Measurements from ENCODE around the gene PIM1. TPM values are rescaled to one million over a fixed set of nuclear protein-coding genes. Genes with fewer than 3 reads are reported as not detected.
A peak's percentile ranks its signal among the peaks of the same experiment; 100 is the strongest.

The PIM1 gene
- polyA plus RNA-seq, 4 donors, result 26.0 to 118 (median 57.8) TPM

DNA sequence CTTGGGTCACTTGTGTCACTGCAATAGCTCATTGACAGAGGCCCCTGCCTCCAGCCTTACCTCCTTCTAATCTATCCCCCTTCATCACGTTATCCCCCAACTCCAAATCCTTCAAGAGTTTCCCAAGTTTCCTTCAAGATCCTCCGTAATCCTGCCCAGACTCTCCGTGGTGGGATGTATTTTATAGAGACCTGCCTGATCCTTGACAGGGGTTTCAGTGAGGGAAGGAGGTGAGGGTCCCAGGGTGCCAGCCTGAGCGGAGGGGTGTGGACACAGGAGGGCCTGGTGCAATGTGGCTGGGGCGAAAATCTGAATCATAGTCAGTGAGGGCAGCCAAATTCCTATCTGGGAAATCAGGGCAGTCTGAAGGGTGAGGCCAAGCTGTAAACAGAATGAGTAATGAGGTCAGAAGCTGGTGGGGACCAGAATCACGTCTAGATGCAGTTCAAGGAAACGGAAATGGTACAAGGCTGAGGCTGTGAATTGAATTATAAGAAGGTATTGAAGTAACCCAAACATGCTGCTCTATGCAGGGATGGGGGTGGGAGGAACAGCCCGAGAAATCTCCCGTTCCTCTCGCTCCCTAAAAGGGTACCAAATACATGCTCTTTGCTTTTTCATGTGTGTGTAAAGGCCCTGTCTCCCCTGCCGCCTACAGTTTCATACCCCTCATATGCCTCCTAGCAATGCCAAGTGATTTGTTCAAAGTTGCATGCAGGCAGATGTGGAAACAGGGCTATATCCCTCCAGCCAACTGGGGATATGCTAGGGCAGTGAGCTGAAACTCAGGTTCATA lies 35.4 kb upstream of the PIM1 start:
- Histone ChIP-seq H3K4me3 (ENCODE audit: low read depth in 1 of 3, low read length in 3 of 3) (no peak overlapping the region), H3K27me3 (ENCODE audit: control insufficient read depth in 3 of 3, insufficient read depth in 3 of 3, low read length in 3 of 3) (no peaks in the 10 kb centered on the region), H3K36me3 (ENCODE audit: control insufficient read depth in 3 of 3, insufficient read depth in 2 of 3, low read depth in 1 of 3, low read length in 3 of 3) (no peaks in the 10 kb centered on the region), H3K9me3 (ENCODE audit: control insufficient read depth in 2 of 2, insufficient read depth in 1 of 2, low read depth in 1 of 2, low read length in 1 of 2) (no peaks in the 10 kb centered on the region), H3K27ac (ENCODE audit: low read depth in 1 of 3, low read length in 2 of 3) (peak overlapping the region; percentile 67 to 91 (median 82)), H3K4me1 (ENCODE audit: control insufficient read depth in 3 of 3, insufficient read depth in 2 of 3, low read depth in 1 of 3, low read length in 2 of 3) (peaks cover 13 to 77% (median 15%) of the 10 kb centered on the region in 3 donors)
- 34 to 49% (median 38%) methylated on average over 11 of the region's 11 CpGs for WGBS, 3 donors
- FAIRE-seq, result no peak
- DNase-seq, result peak; percentile 58 to 91

DNA sequence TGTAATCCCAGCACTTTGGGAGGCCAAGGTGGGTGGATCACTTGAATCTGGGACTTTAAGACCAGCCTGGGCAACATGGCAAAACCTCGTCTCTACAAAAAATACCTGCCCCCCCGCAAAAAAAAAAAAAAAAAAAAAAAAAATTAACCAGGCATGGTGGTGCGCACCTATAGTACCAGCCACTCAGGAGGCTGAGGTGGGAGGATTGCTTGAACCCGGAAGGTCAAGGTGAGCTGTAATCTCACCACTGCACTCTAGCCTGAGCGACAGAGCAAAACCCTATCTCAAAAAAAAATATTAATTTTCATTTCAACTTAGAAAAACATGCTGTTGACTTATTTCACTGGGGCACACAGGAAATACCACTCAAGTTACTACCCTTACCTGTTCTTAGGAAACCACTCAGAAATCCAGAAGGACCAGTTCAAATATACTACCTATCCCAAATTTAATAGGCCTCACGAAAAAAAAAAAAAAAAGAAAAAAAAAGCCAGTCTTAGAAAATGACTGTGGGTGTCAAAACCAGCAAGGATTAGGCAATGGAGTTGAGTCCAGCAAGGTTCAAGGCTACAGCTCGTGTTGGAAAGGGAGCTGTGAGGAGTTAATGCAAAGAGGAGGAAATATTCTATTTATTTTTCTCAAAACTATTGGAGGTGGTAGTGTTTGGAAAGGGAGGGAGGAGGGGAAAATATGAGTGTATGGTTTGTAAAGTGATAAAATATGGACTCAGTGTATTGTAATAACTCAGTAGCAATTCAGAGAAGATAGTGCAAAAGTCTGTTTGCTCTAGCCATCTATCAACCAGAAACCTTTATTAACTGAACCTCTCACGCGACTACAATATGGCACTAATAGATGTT lies 33.9 kb upstream of the PIM1 start:
- no peaks in the 10 kb centered on the region for H3K36me3 ChIP-seq (ENCODE audit: control insufficient read depth in 3 of 3, insufficient read depth in 2 of 3, low read depth in 1 of 3, low read length in 3 of 3)
- peak; percentile 36 to 71 for DNase-seq
- no peaks in the 10 kb centered on the region for H3K9me3 ChIP-seq (ENCODE audit: control insufficient read depth in 2 of 2, insufficient read depth in 1 of 2, low read depth in 1 of 2, low read length in 1 of 2)
- WGBS, 3 donors, result 52 to 70% (median 64%) methylated on average over 9 of the region's 9 CpGs
- peaks cover 13 to 65% (median 13%) of the 10 kb centered on the region in 3 donors for H3K4me1 ChIP-seq (ENCODE audit: control insufficient read depth in 3 of 3, insufficient read depth in 2 of 3, low read depth in 1 of 3, low read length in 2 of 3)
- H3K27me3 ChIP-seq (ENCODE audit: control insufficient read depth in 3 of 3, insufficient read depth in 3 of 3, low read length in 3 of 3), result no peaks in the 10 kb centered on the region
- H3K4me3 ChIP-seq (ENCODE audit: low read depth in 1 of 3, low read length in 3 of 3), result no peak overlapping the region
- no peak for FAIRE-seq
- H3K27ac ChIP-seq (ENCODE audit: low read depth in 1 of 3, low read length in 2 of 3), result peak overlapping the region in 1 of 3 donors; percentile 95

DNA sequence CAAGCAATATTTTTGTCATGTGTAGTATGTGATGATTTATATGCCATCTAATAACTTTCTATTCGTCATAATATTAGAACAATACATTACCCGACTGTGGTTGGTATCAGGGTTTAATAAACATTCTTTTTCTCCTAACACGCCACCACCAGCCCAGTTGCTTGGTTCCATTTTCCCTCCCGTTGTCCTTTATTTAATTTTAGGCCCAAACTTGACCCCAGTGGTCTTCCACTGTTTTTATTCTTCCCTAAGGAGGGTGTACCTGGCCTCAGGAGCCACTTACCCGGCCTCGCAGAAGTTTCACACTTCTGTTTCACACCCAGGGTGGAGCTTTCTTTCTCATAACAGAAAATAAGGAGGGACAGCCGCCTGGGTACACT lies 33.1 kb upstream of the PIM1 start:
- Histone ChIP-seq H3K4me3 (ENCODE audit: low read depth in 1 of 3, low read length in 3 of 3) (peak overlapping the region in 1 of 3 donors; percentile 28), H3K36me3 (ENCODE audit: control insufficient read depth in 3 of 3, insufficient read depth in 2 of 3, low read depth in 1 of 3, low read length in 3 of 3) (no peaks in the 10 kb centered on the region), H3K9me3 (ENCODE audit: control insufficient read depth in 2 of 2, insufficient read depth in 1 of 2, low read depth in 1 of 2, low read length in 1 of 2) (no peaks in the 10 kb centered on the region), H3K27ac (ENCODE audit: low read depth in 1 of 3, low read length in 2 of 3) (peak overlapping the region in 2 of 3 donors; percentile 72 to 95), H3K4me1 (ENCODE audit: control insufficient read depth in 3 of 3, insufficient read depth in 2 of 3, low read depth in 1 of 3, low read length in 2 of 3) (peaks cover 10 to 63% (median 10%) of the 10 kb centered on the region in 3 donors), H3K27me3 (ENCODE audit: control insufficient read depth in 3 of 3, insufficient read depth in 3 of 3, low read length in 3 of 3) (no peaks in the 10 kb centered on the region)
- FAIRE-seq (no peak), DNase-seq (no peak)
- WGBS, 3 donors, result 65 to 76% (median 69%) methylated on average over 7 of the region's 7 CpGs

- H3K4me1 ChIP-seq (ENCODE audit: control insufficient read depth in 3 of 3, insufficient read depth in 2 of 3, low read depth in 1 of 3, low read length in 2 of 3), result peaks cover 9 to 68% (median 10%) of the 10 kb centered on the region in 3 donors
- no peaks in the 10 kb centered on the region for H3K27me3 ChIP-seq (ENCODE audit: control insufficient read depth in 3 of 3, insufficient read depth in 3 of 3, low read length in 3 of 3)
- no peaks in the 10 kb centered on the region for H3K36me3 ChIP-seq (ENCODE audit: control insufficient read depth in 3 of 3, insufficient read depth in 2 of 3, low read depth in 1 of 3, low read length in 3 of 3)
- 53 to 78% (median 74%) methylated on average over 19 of the region's 19 CpGs for WGBS, 3 donors
- H3K9me3 ChIP-seq (ENCODE audit: control insufficient read depth in 2 of 2, insufficient read depth in 1 of 2, low read depth in 1 of 2, low read length in 1 of 2), result no peaks in the 10 kb centered on the region
- FAIRE-seq (no peak), DNase-seq (peak in 1 of 2 donors; percentile 61)
- H3K4me3 ChIP-seq (ENCODE audit: low read depth in 1 of 3, low read length in 3 of 3), result peak overlapping the region in 1 of 3 donors; percentile 28
- peak overlapping the region in 2 of 3 donors; percentile 72 to 95 for H3K27ac ChIP-seq (ENCODE audit: low read depth in 1 of 3, low read length in 2 of 3)
Measured at GRCh38 chr6:37137201-37138090, 32.5 kb upstream of the PIM1 start.

DNA sequence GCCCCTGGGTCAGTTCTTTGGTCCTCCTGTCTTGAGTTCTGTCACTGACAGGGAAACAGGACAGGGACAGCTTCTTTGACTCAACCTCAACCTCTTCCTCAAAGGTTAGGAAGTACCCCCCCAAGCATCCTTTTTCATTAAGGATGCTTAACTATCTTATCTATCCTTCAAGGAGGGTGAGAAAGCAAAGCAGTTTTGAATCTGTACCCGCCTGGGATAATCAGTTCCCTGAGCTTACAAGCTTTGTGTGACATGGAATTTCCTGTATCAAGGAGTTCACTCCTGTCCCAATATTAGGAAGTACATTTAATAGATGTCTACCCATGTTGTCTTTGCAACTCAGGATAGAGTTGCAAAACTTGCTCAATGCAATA lies 31.1 kb upstream of the PIM1 start:
- Histone ChIP-seq H3K4me3 (ENCODE audit: low read depth in 1 of 3, low read length in 3 of 3) (no peak overlapping the region), H3K27me3 (ENCODE audit: control insufficient read depth in 3 of 3, insufficient read depth in 3 of 3, low read length in 3 of 3) (no peaks in the 10 kb centered on the region), H3K4me1 (ENCODE audit: control insufficient read depth in 3 of 3, insufficient read depth in 2 of 3, low read depth in 1 of 3, low read length in 2 of 3) (peaks cover 9 to 67% (median 10%) of the 10 kb centered on the region in 3 donors), H3K9me3 (ENCODE audit: control insufficient read depth in 2 of 2, insufficient read depth in 1 of 2, low read depth in 1 of 2, low read length in 1 of 2) (no peaks in the 10 kb centered on the region), H3K27ac (ENCODE audit: low read depth in 1 of 3, low read length in 2 of 3) (peak overlapping the region in 1 of 3 donors; percentile 95), H3K36me3 (ENCODE audit: control insufficient read depth in 3 of 3, insufficient read depth in 2 of 3, low read depth in 1 of 3, low read length in 3 of 3) (no peaks in the 10 kb centered on the region)
- 72 to 87% (median 83%) methylated on average over 1 of the region's 1 CpG for WGBS, 3 donors
- FAIRE-seq (no peak), DNase-seq (no peak)

GRCh38 chr6:37139230-37139962 lies 30.6 kb upstream of the PIM1 start:
- DNase-seq (no peak), FAIRE-seq (no peak)
- 94 to 99% (median 96%) methylated on average over 5 of the region's 5 CpGs for WGBS, 3 donors
- no peaks in the 10 kb centered on the region for H3K27me3 ChIP-seq (ENCODE audit: control insufficient read depth in 3 of 3, insufficient read depth in 3 of 3, low read length in 3 of 3)
- no peak overlapping the region for H3K4me3 ChIP-seq (ENCODE audit: low read depth in 1 of 3, low read length in 3 of 3)
- no peaks in the 10 kb centered on the region for H3K36me3 ChIP-seq (ENCODE audit: control insufficient read depth in 3 of 3, insufficient read depth in 2 of 3, low read depth in 1 of 3, low read length in 3 of 3)
- H3K9me3 ChIP-seq (ENCODE audit: control insufficient read depth in 2 of 2, insufficient read depth in 1 of 2, low read depth in 1 of 2, low read length in 1 of 2), result no peaks in the 10 kb centered on the region
- no peak overlapping the region for H3K27ac ChIP-seq (ENCODE audit: low read depth in 1 of 3, low read length in 2 of 3)
- H3K4me1 ChIP-seq (ENCODE audit: control insufficient read depth in 3 of 3, insufficient read depth in 2 of 3, low read depth in 1 of 3, low read length in 2 of 3), result peaks cover 5 to 67% (median 6%) of the 10 kb centered on the region in 3 donors

DNA sequence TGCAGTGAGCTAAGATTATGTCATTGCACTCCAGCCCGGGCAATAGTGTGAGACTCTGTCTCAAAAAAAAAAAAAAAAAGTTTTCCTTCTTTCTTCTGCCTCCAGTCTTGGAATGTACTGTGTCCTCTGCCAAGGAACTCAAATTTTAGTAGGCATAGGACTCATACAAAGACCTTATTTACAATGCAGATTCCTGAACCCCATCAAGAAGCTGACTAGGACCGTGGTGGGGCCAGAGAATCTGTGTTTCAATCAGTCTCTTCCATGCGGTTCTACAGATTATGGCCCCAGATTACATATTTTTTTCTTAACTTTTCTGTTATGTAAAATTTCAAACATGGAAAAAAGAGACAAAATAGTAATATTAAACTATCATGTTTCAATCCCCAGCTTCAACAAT lies 29.8 kb upstream of the PIM1 start:
- FAIRE-seq (no peak), DNase-seq (no peak)
- Histone ChIP-seq H3K27ac (ENCODE audit: low read depth in 1 of 3, low read length in 2 of 3) (no peak overlapping the region), H3K4me1 (ENCODE audit: control insufficient read depth in 3 of 3, insufficient read depth in 2 of 3, low read depth in 1 of 3, low read length in 2 of 3) (peaks cover 1 to 67% (median 2%) of the 10 kb centered on the region in 3 donors), H3K36me3 (ENCODE audit: control insufficient read depth in 3 of 3, insufficient read depth in 2 of 3, low read depth in 1 of 3, low read length in 3 of 3) (no peaks in the 10 kb centered on the region), H3K9me3 (ENCODE audit: control insufficient read depth in 2 of 2, insufficient read depth in 1 of 2, low read depth in 1 of 2, low read length in 1 of 2) (no peaks in the 10 kb centered on the region), H3K27me3 (ENCODE audit: control insufficient read depth in 3 of 3, insufficient read depth in 3 of 3, low read length in 3 of 3) (no peaks in the 10 kb centered on the region), H3K4me3 (ENCODE audit: low read depth in 1 of 3, low read length in 3 of 3) (no peak overlapping the region)
- 90 to 94% (median 90%) methylated on average over 3 of the region's 3 CpGs for WGBS, 3 donors

Data from small intestine (tissue), 7 donors.